DND-41 (cell line): ENCODE results near the gene TNFRSF9.

ENCODE experiments used
- CTCF ChIP-seq: IDR thresholded peaks from 2 replicates; pipeline ENCODE4 v1.5.1; 2012; ENCODE audit warnings: borderline replicate concordance, low read length, moderate library complexity, mild to moderate bottlenecking; ENCODE audit not compliant: poor library complexity, severe bottlenecking; ENCODE audit errors: extremely low read depth
- EZH2 ChIP-seq: IDR thresholded peaks from 3 replicates; pipeline ENCODE4 v1.6.1; 2012; ENCODE audit warnings: borderline replicate concordance, low read depth, mild to moderate bottlenecking, moderate library complexity, low read length, inconsistent platforms; ENCODE audit not compliant: severe bottlenecking

GRCh38 chr1:7916501-7916830, 24.2 kb downstream of the TNFRSF9 start:
- TF ChIP-seq CTCF (no peak), EZH2 (no peak)
